ENCODE results near the gene DPYD. TPM values are rescaled to one million over a fixed set of nuclear protein-coding genes. Genes with fewer than 3 reads are reported as not detected.

DPYD gene
- total RNA-seq, 1 donor from 2014 or later: 8.1 TPM

DNA sequence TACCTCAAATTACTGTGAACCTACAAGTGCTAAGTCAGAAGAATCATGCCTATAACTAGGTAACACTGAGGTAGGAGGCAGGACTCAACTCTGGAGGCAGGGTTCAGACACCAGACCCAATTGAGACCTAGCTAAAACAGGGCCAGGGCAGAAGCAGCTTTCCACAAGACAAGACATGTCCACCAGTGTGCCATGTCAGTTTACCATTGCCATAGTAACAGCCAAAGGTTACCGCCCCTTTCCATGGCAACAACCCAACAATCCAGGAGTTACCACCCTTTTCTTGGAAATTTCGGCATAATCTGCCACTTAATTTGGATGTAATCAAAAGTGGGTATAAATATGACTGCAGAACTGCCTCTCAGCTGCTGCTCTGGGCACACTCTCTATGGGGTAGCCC, 432.3 kb downstream of the DPYD start:
- no peak overlapping the region for H3K4me3 Mint-ChIP-seq (ENCODE audit: low read depth)
- H3K9me3 Mint-ChIP-seq (ENCODE audit: low read depth): no peaks in the 10 kb centered on the region

DNA sequence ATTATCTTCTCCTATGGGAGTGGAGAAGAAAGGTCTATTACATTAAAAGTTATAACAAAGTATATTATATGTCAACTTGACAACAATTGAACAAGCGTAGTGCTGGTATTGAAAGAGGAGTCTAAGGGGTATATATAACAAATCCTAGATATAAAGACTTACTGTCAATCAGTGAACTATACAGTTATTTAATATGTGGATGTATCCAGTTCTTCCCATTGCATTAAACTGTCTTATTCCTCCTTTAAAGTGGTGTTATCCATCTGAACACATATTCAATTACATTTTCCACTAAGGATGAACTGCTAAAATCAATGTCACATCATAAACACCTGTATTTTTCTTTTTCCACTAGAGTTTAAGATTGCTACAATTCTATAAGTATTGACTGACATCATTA, 438.8 kb downstream of the DPYD start:
- TF ChIP-seq, protein P1, sequence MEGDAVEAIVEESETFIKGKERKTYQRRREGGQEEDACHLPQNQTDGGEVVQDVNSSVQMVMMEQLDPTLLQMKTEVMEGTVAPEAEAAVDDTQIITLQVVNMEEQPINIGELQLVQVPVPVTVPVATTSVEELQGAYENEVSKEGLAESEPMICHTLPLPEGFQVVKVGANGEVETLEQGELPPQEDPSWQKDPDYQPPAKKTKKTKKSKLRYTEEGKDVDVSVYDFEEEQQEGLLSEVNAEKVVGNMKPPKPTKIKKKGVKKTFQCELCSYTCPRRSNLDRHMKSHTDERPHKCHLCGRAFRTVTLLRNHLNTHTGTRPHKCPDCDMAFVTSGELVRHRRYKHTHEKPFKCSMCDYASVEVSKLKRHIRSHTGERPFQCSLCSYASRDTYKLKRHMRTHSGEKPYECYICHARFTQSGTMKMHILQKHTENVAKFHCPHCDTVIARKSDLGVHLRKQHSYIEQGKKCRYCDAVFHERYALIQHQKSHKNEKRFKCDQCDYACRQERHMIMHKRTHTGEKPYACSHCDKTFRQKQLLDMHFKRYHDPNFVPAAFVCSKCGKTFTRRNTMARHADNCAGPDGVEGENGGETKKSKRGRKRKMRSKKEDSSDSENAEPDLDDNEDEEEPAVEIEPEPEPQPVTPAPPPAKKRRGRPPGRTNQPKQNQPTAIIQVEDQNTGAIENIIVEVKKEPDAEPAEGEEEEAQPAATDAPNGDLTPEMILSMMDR (IDR thresholded peaks at IDR 0.05; ENCODE audit: unreplicated experiment): no peak

More for the DNA sequence above, 432.3 kb downstream of the DPYD start:
- H3K27me3 Mint-ChIP-seq: no peaks in the 10 kb centered on the region
- TF ChIP-seq, protein P1 (IDR thresholded peaks at IDR 0.05; ENCODE audit: unreplicated experiment): no peak
- no peaks in the 10 kb centered on the region for H3K4me1 Mint-ChIP-seq (ENCODE audit: low read depth)
- DNase-seq (ENCODE audit: low spot score, unreplicated experiment): no peak
- no peak overlapping the region for H3K27ac Mint-ChIP-seq
- no peaks in the 10 kb centered on the region for H3K36me3 Mint-ChIP-seq (ENCODE audit: insufficient read depth)

DNA sequence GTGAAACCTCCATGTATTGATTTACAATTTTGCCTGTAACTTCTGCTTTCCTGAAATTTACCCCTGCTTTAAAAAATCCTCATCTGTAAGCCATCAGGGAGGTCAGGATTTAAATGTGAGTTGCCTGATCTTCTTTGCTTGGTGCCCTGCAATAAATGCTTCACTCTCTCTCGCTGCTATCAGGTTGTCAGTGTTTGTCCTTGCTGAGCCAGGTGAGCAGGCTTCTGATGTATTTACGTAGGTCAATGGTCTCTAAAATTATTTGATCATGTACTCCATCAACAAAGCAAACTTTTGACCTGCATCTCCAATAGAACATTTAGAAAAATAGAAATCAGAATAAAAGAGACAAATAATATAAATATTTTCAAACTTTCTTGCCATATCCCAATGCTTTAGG, 453.4 kb downstream of the DPYD start:
- DNase-seq (ENCODE audit: low spot score, unreplicated experiment): no peak
- TF ChIP-seq, protein P1 (IDR thresholded peaks at IDR 0.05; ENCODE audit: unreplicated experiment): no peak
- H3K9me3 Mint-ChIP-seq (ENCODE audit: low read depth): peaks cover 16% of the 10 kb centered on the region
- H3K4me3 Mint-ChIP-seq (ENCODE audit: low read depth): peak overlapping the region; percentile 7
- H3K27ac Mint-ChIP-seq: peak overlapping the region; percentile 96
- H3K4me1 Mint-ChIP-seq (ENCODE audit: low read depth): peaks cover 12% of the 10 kb centered on the region
- H3K36me3 Mint-ChIP-seq (ENCODE audit: insufficient read depth): peaks cover 12% of the 10 kb centered on the region
- H3K27me3 Mint-ChIP-seq: no peaks in the 10 kb centered on the region

More for the DNA sequence above, 438.8 kb downstream of the DPYD start:
- peaks cover 10% of the 10 kb centered on the region for H3K9me3 Mint-ChIP-seq (ENCODE audit: low read depth)
- H3K4me1 Mint-ChIP-seq (ENCODE audit: low read depth): no peaks in the 10 kb centered on the region
- H3K27ac Mint-ChIP-seq: no peak overlapping the region
- DNase-seq (ENCODE audit: low spot score, unreplicated experiment): no peak
- peaks cover 7% of the 10 kb centered on the region for H3K36me3 Mint-ChIP-seq (ENCODE audit: insufficient read depth)
- no peak overlapping the region for H3K4me3 Mint-ChIP-seq (ENCODE audit: low read depth)
- no peaks in the 10 kb centered on the region for H3K27me3 Mint-ChIP-seq

DNA sequence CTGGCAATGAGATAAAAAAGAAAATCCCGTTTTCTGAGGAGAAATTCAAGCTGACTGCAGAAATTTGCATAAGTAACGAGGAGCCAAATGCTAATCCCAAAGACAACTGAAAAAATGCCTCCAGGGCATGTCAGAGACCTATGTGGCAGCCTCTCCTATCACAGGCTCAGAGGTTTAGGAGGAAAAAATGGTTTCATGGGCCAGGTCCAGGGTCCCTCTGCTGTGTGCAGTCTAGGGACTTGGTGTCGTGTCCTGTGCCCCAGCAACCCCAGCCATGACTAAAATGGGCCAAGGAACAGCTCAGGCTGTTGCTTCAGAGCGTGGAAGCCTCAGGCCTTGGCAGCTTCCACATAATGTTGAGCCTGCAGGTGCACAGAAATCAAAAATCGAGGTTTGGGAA, 456.5 kb downstream of the DPYD start:
- no peak overlapping the region for H3K27ac Mint-ChIP-seq
- no peak for DNase-seq (ENCODE audit: low spot score, unreplicated experiment)
- TF ChIP-seq, protein P1 (IDR thresholded peaks at IDR 0.05; ENCODE audit: unreplicated experiment): no peak

DNA sequence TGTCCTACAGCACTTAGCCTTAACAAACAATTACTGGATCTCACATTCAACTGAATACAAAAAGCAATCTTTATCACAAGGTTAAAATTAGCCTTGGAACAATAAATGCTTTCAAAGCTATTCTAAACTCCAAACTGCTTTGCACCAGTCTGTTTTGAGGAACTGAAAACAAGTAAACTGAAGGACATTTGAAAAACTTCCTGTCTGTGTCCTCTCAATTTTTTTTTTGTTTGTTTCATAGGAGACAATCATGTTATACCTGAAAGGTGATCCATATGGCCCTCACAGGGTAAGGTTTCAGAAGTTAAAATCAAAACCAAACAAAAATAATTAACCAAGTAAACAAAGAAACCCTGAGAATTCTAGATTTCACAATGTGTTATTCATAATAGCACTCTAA, 459.1 kb downstream of the DPYD start:
- no peak overlapping the region for H3K4me3 Mint-ChIP-seq (ENCODE audit: low read depth)
- H3K9me3 Mint-ChIP-seq (ENCODE audit: low read depth): peaks cover 16% of the 10 kb centered on the region
- H3K4me1 Mint-ChIP-seq (ENCODE audit: low read depth): peaks cover 12% of the 10 kb centered on the region
- no peaks in the 10 kb centered on the region for H3K27me3 Mint-ChIP-seq
- TF ChIP-seq, protein P1 (IDR thresholded peaks at IDR 0.05; ENCODE audit: unreplicated experiment): no peak
- H3K36me3 Mint-ChIP-seq (ENCODE audit: insufficient read depth): peaks cover 12% of the 10 kb centered on the region
- no peak for DNase-seq (ENCODE audit: low spot score, unreplicated experiment)
- no peak overlapping the region for H3K27ac Mint-ChIP-seq

More for the DNA sequence above, 456.5 kb downstream of the DPYD start:
- Mint-ChIP-seq H3K9me3 (ENCODE audit: low read depth) (peaks cover 16% of the 10 kb centered on the region), H3K36me3 (ENCODE audit: insufficient read depth) (peaks cover 12% of the 10 kb centered on the region), H3K4me1 (ENCODE audit: low read depth) (peaks cover 16% of the 10 kb centered on the region), H3K27me3 (no peaks in the 10 kb centered on the region), H3K4me3 (ENCODE audit: low read depth) (no peak overlapping the region)
